ENCODE measurements around the gene MALT1. TPM values are rescaled to one million over a fixed set of nuclear protein-coding genes. Genes with fewer than 3 reads are reported as not detected.

MALT1 gene
- total and polyA plus RNA-seq, 2 donors (not counting 1 experiment from before 2014, with no cell fraction given) = 42.4 to 81.2 TPM

DNA sequence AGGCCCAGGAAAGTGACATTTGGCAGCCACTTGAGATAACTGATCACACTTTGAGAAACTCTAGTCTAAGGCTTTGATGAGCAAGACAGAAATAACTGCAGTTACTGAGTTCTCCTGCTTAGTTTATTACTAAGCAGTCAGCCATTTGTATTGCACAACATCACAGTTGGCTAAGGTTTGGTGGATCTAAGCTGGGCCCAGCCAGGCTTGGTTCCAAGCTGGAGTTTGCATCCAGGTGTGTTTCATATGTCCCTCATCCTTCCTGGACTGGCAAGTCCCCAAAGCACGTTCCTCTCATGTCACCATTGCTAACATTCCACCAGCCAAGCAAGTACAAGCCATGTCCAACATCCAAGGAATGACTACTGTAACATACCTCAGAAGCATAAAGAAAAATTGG is 122.1 kb downstream of the MALT1 start:
- H3K4me1 Mint-ChIP-seq = peaks cover 8% of the 10 kb centered on the region
- ChIA-PET POLR2A (no interaction called here), CTCF (interaction anchor here (2.3 kb wide), 1 partner anchor 11 kb away, joined by 14 read pairs; no protein-coding TSS in a partner anchor)
- TF ChIP-seq, protein P1, sequence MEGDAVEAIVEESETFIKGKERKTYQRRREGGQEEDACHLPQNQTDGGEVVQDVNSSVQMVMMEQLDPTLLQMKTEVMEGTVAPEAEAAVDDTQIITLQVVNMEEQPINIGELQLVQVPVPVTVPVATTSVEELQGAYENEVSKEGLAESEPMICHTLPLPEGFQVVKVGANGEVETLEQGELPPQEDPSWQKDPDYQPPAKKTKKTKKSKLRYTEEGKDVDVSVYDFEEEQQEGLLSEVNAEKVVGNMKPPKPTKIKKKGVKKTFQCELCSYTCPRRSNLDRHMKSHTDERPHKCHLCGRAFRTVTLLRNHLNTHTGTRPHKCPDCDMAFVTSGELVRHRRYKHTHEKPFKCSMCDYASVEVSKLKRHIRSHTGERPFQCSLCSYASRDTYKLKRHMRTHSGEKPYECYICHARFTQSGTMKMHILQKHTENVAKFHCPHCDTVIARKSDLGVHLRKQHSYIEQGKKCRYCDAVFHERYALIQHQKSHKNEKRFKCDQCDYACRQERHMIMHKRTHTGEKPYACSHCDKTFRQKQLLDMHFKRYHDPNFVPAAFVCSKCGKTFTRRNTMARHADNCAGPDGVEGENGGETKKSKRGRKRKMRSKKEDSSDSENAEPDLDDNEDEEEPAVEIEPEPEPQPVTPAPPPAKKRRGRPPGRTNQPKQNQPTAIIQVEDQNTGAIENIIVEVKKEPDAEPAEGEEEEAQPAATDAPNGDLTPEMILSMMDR (IDR thresholded peaks at IDR 0.05) = no peak
- no peak for TF ChIP-seq EZH2 (IDR thresholded peaks at IDR 0.05; ENCODE audit: borderline replicate concordance, insufficient read depth, low read depth, low read length, poor library complexity, severe bottlenecking)
- Histone ChIP-seq H3K4me3 (ENCODE audit: control extremely low read depth in 1 of 5, extremely low read depth in 1 of 5, insufficient read depth in 1 of 5, low read depth in 2 of 5, low read length in 4 of 5) (no peak overlapping the region), H3K9me3 (ENCODE audit: control extremely low read depth in 1 of 3, control insufficient read depth in 2 of 3, insufficient read depth in 1 of 3, low read length in 2 of 3) (no peaks in the 10 kb centered on the region), H3K9ac (ENCODE audit: low read length) (no peak overlapping the region), H3K4me1 (ENCODE audit: control insufficient read depth in 2 of 2, insufficient read depth in 2 of 2, low read length in 2 of 2) (peaks cover 2 to 13% of the 10 kb centered on the region in 2 donors), H4K20me1 (ENCODE audit: control insufficient read depth, insufficient read depth, low read length, poor library complexity, severe bottlenecking) (no peaks in the 10 kb centered on the region), H3K27ac (ENCODE audit: low read length in 2 of 2) (no peak overlapping the region), H3K79me2 (ENCODE audit: control insufficient read depth, insufficient read depth, low read length) (no peaks in the 10 kb centered on the region), H3K4me2 (replicated peaks; ENCODE audit: low read depth, low read length, poor library complexity, severe bottlenecking) (no peak overlapping the region), H2AFZ (ENCODE audit: insufficient read depth, low read depth, low read length, poor library complexity, severe bottlenecking) (no peak overlapping the region), H3K27me3 (replicated peaks in 1 of 4; ENCODE audit: control extremely low read depth in 1 of 4, control insufficient read depth in 3 of 4, insufficient read depth in 4 of 4, low read length in 3 of 4) (no peaks in the 10 kb centered on the region), H3K36me3 (replicated peaks in 1 of 2; ENCODE audit: control extremely low read depth in 1 of 2, control insufficient read depth in 1 of 2, extremely low read depth in 1 of 2, insufficient read depth in 2 of 2, low read length in 1 of 2) (no peaks in the 10 kb centered on the region)
- intact Hi-C loops (cut with micrococcal nuclease) = no loop called here
- no peaks in the 10 kb centered on the region for H3K27me3 Mint-ChIP-seq
- H3K27ac Mint-ChIP-seq = no peak overlapping the region
- no peak for DNase-seq
- no peaks in the 10 kb centered on the region for H3K9me3 Mint-ChIP-seq (ENCODE audit: insufficient read depth)
- whole genome bisulfite sequencing (ENCODE audit: insufficient coverage) = 100% methylated on average over 1 of the region's 1 CpG
- no peak for ATAC-seq (ENCODE audit: low read depth)
- H3K4me3 Mint-ChIP-seq = no peak overlapping the region

DNA sequence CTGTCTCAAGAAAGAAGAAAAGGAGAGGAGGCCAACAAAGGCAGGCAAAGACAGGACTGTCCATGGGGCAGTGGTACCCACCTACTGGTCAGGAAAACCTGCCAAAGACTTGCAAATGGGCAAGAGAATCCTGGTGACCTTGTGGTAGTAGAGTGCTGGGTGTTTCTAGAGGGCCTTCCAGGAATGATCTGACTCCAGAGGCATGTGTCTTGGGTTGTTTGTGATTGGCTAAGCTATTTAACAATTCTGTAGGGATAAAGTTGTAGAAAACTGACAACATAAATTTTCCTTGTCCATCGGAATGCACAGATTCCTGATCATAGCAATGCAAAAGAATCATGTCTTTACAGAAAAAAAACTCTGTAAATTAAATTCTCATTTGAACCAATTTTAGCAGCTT is 125.0 kb downstream of the MALT1 start:
- no peak for TF ChIP-seq EZH2 (IDR thresholded peaks at IDR 0.05; ENCODE audit: borderline replicate concordance, insufficient read depth, low read depth, low read length, poor library complexity, severe bottlenecking)
- TF ChIP-seq, protein P1 (IDR thresholded peaks at IDR 0.05) = no peak
- ATAC-seq (ENCODE audit: low read depth) = no peak
- H3K36me3 ChIP-seq (replicated peaks in 1 of 2; ENCODE audit: control extremely low read depth in 1 of 2, control insufficient read depth in 1 of 2, extremely low read depth in 1 of 2, insufficient read depth in 2 of 2, low read length in 1 of 2) = no peaks in the 10 kb centered on the region
- no peak overlapping the region for H3K27ac ChIP-seq (ENCODE audit: low read length in 2 of 2)
- H3K4me1 ChIP-seq (ENCODE audit: control insufficient read depth in 2 of 2, insufficient read depth in 2 of 2, low read length in 2 of 2) = peaks cover 6 to 19% of the 10 kb centered on the region in 2 donors
- intact Hi-C loops (cut with micrococcal nuclease) = no loop called here
- DNase-seq = no peak
- H3K4me2 ChIP-seq (replicated peaks; ENCODE audit: low read depth, low read length, poor library complexity, severe bottlenecking) = no peak overlapping the region
- H3K27me3 ChIP-seq (replicated peaks in 1 of 4; ENCODE audit: control extremely low read depth in 1 of 4, control insufficient read depth in 3 of 4, insufficient read depth in 4 of 4, low read length in 3 of 4) = no peaks in the 10 kb centered on the region
- Mint-ChIP-seq H3K9me3 (ENCODE audit: insufficient read depth) (no peaks in the 10 kb centered on the region), H3K27ac (no peak overlapping the region), H3K27me3 (no peaks in the 10 kb centered on the region), H3K4me1 (peaks cover 11% of the 10 kb centered on the region), H3K4me3 (no peak overlapping the region)
- WGBS (ENCODE audit: insufficient coverage) = no CpG with 5 or more reads among the region's 1 CpG
- H3K9me3 ChIP-seq (ENCODE audit: control extremely low read depth in 1 of 3, control insufficient read depth in 2 of 3, insufficient read depth in 1 of 3, low read length in 2 of 3) = no peaks in the 10 kb centered on the region
- no peak overlapping the region for H3K4me3 ChIP-seq (ENCODE audit: control extremely low read depth in 1 of 5, extremely low read depth in 1 of 5, insufficient read depth in 1 of 5, low read depth in 2 of 5, low read length in 4 of 5)
- no peaks in the 10 kb centered on the region for H3K79me2 ChIP-seq (ENCODE audit: control insufficient read depth, insufficient read depth, low read length)
- H3K9ac ChIP-seq (ENCODE audit: low read length) = no peak overlapping the region
- H4K20me1 ChIP-seq (ENCODE audit: control insufficient read depth, insufficient read depth, low read length, poor library complexity, severe bottlenecking) = no peaks in the 10 kb centered on the region
- ChIA-PET POLR2A (interaction anchor here (0.5 to 0.7 kb wide), 3 partner anchors 15 to 475 kb away, joined by 5 to 7 read pairs (median 6); no protein-coding TSS in a partner anchor), CTCF (interaction anchor here (0.7 kb wide), 1 partner anchor 9 kb away, joined by 3 read pairs; no protein-coding TSS in a partner anchor)
- H2AFZ ChIP-seq (ENCODE audit: insufficient read depth, low read depth, low read length, poor library complexity, severe bottlenecking) = no peak overlapping the region

Measured in B cell (primary cell).